Tibial nerve (tissue), 4 donors: ENCODE measurements around the gene DNMT3A. TPM values are rescaled to one million over a fixed set of nuclear protein-coding genes. Genes with fewer than 3 reads are reported as not detected.
A peak's percentile ranks its signal among the peaks of the same experiment; 100 is the strongest.

ENCODE experiments used
- DNase-seq, 2 donors: peaks; one replicate each; pipeline ENCODE4 v3.0.0-alpha.2; 2019; ENCODE audit warnings: low spot score in 2 of 2
- H3K27ac ChIP-seq, 4 donors: fragments of 200-600 bp; sonication (generic) in 3 of 4; one replicate each; pipeline ENCODE4 v1.5.1; 2017 to 2019; ENCODE audit warnings: mild to moderate bottlenecking in 1 of 4
- H3K27me3 ChIP-seq, 2 donors: fragments of 200-600 bp; sonication (generic) in 1 of 2; one replicate each; pipeline versions ENCODE4 v1.5.1 to v1.6.0; 2017 to 2019
- H3K36me3 ChIP-seq, 3 donors: fragments of 200-600 bp; sonication (generic); one replicate each; pipeline ENCODE4 v1.5.1; 2018 to 2019
- H3K4me1 ChIP-seq, 4 donors: fragments of 200-600 bp; sonication (generic) in 3 of 4; one replicate each; pipeline ENCODE4 v1.5.1; 2017 to 2019
- H3K4me3 ChIP-seq, 4 donors: fragments of 200-600 bp; sonication (generic) in 3 of 4; one replicate each; pipeline ENCODE4 v1.5.1; 2017 to 2019; ENCODE audit warnings: mild to moderate bottlenecking in 1 of 4, moderate library complexity in 1 of 4
- H3K9me3 ChIP-seq, 4 donors: fragments of 200-600 bp; sonication (generic) in 3 of 4; one replicate each; pipeline ENCODE4 v1.5.1; 2017 to 2019
- CTCF ChIP-seq, 5 experiments: fragments of 200-600 bp in 3 of 5; fragments of 450-650 bp in 2 of 5; sonication (generic) in 3 of 5; IDR thresholded peaks; one replicate each; pipeline ENCODE4 v1.5.1; 2016 to 2019; ENCODE audit warnings: antibody characterized with exemption in 5 of 5, mild to moderate bottlenecking in 3 of 5, moderate library complexity in 2 of 5
- EP300 ChIP-seq, 2 donors: sonication (generic); formaldehyde crosslinking; IDR thresholded peaks; one replicate each; pipeline ENCODE4 v1.6.1; 2017; ENCODE audit warnings: antibody characterized with exemption in 2 of 2, mild to moderate bottlenecking in 1 of 2
- POLR2A ChIP-seq, 2 donors: fragments of 450-650 bp; IDR thresholded peaks; one replicate each; pipeline ENCODE4 v1.6.1; 2017; ENCODE audit warnings: antibody characterized with exemption in 2 of 2, mild to moderate bottlenecking in 2 of 2, moderate library complexity in 2 of 2
- WGBS, 2 donors: methylation state at CpG; one replicate each; pipeline ENCODE4 v1.1.5; 2018; 5-methylcytosine and 5-hydroxymethylcytosine counted together
- total RNA-seq, 4 donors: library from RNA; depleted of rRNA; stranded (reverse); fragments of >200 nt; gene quantifications; one replicate each; pipeline ENCODE4 v1.1.0, GENCODE V29; 2016

DNMT3A gene
- total RNA-seq, 4 donors from 2014 or later, result 17.4 to 28.4 (median 25.0) TPM

- WGBS, 2 donors, result 69 to 78% methylated on average over 13 of the region's 13 CpGs
- Histone ChIP-seq H3K4me3 (no peak overlapping the region), H3K9me3 (no peaks in the 10 kb centered on the region), H3K4me1 (peaks cover 0 to 39% (median 22%) of the 10 kb centered on the region in 4 donors), H3K27me3 (no peaks in the 10 kb centered on the region), H3K36me3 (peaks cover 0 to 28% (median 0%) of the 10 kb centered on the region in 3 donors), H3K27ac (peak overlapping the region in 3 of 4 donors; percentile 78 to 86 (median 81))
- DNase-seq, result no peak
- no peak for TF ChIP-seq POLR2A (IDR thresholded peaks at IDR 0.05)
- no peak for TF ChIP-seq EP300 (IDR thresholded peaks at IDR 0.05)
- no peak for TF ChIP-seq CTCF (IDR thresholded peaks at IDR 0.05)
Measured at GRCh38 chr2:25293958-25294562, 47.7 kb downstream of the DNMT3A start.

- H3K4me3 ChIP-seq, result no peak overlapping the region
- no peak for DNase-seq
- H3K9me3 ChIP-seq, result no peaks in the 10 kb centered on the region
- TF ChIP-seq EP300 (IDR thresholded peaks at IDR 0.05) (no peak), CTCF (IDR thresholded peaks at IDR 0.05) (no peak), POLR2A (IDR thresholded peaks at IDR 0.05) (no peak)
- WGBS, 2 donors, result 77 to 81% methylated on average over 7 of the region's 7 CpGs
- H3K27me3 ChIP-seq, result no peaks in the 10 kb centered on the region
- H3K4me1 ChIP-seq, result peaks cover 0 to 39% (median 22%) of the 10 kb centered on the region in 4 donors
- peaks cover 0 to 20% (median 0%) of the 10 kb centered on the region in 3 donors for H3K36me3 ChIP-seq
- peak overlapping the region in 1 of 4 donors; percentile 10 for H3K27ac ChIP-seq
Measured at GRCh38 chr2:25293145-25293544, 48.6 kb downstream of the DNMT3A start.

GRCh38 chr2:25292408-25292807 is 49.3 kb downstream of the DNMT3A start:
- Histone ChIP-seq H3K36me3 (peaks cover 0 to 14% (median 0%) of the 10 kb centered on the region in 3 donors), H3K27ac (no peak overlapping the region), H3K4me3 (no peak overlapping the region), H3K9me3 (no peaks in the 10 kb centered on the region), H3K27me3 (no peaks in the 10 kb centered on the region), H3K4me1 (peaks cover 0 to 39% (median 22%) of the 10 kb centered on the region in 4 donors)
- no peak for TF ChIP-seq EP300 (IDR thresholded peaks at IDR 0.05)
- TF ChIP-seq CTCF (IDR thresholded peaks at IDR 0.05), result no peak
- TF ChIP-seq POLR2A (IDR thresholded peaks at IDR 0.05), result no peak
- no peak for DNase-seq
- WGBS, 2 donors, result 88 to 89% methylated on average over 4 of the region's 4 CpGs

GRCh38 chr2:25290811-25291495 is 50.8 kb downstream of the DNMT3A start:
- H3K4me3 ChIP-seq, result no peak overlapping the region
- 50 to 58% methylated on average over 13 of the region's 19 CpGs for WGBS, 2 donors
- TF ChIP-seq CTCF (IDR thresholded peaks at IDR 0.05) (no peak), POLR2A (IDR thresholded peaks at IDR 0.05) (no peak), EP300 (IDR thresholded peaks at IDR 0.05) (no peak)
- no peaks in the 10 kb centered on the region for H3K27me3 ChIP-seq
- H3K36me3 ChIP-seq, result peaks cover 0 to 1% (median 0%) of the 10 kb centered on the region in 3 donors
- peaks cover 0 to 43% (median 26%) of the 10 kb centered on the region in 4 donors for H3K4me1 ChIP-seq
- H3K9me3 ChIP-seq, result no peaks in the 10 kb centered on the region
- peak overlapping the region in 1 of 4 donors; percentile 25 for H3K27ac ChIP-seq
- DNase-seq, result no peak
